Astrocyte of the hippocampus (primary cell): ENCODE data around the gene CYP4F22.
"Not testable (repeated sequence)": the region's sequence is repeated elsewhere in the genome, so short reads cannot be mapped to it uniquely, and the experiment has no call there.

Experiments used
- DNase-seq: peaks from one replicate; pipeline ENCODE4 v3.0.0; 2011; ENCODE audit warnings: low read depth, low spot score

The CYP4F22 gene

GRCh38 chr19:15508035-15508710 is at the start of gene CYP4F22:
Gene CYP4F22 (plus strand): TSS chr19:15508525. CDS start chr19:15525337, 16,812 bp downstream.
- no peak for DNase-seq

GRCh38 chr19:15461694-15462093 is 46.6 kb upstream of the CYP4F22 start:
- no peak for DNase-seq

GRCh38 chr19:15463861-15464371 is 44.4 kb upstream of the CYP4F22 start:
- DNase-seq, result no peak

DNA sequence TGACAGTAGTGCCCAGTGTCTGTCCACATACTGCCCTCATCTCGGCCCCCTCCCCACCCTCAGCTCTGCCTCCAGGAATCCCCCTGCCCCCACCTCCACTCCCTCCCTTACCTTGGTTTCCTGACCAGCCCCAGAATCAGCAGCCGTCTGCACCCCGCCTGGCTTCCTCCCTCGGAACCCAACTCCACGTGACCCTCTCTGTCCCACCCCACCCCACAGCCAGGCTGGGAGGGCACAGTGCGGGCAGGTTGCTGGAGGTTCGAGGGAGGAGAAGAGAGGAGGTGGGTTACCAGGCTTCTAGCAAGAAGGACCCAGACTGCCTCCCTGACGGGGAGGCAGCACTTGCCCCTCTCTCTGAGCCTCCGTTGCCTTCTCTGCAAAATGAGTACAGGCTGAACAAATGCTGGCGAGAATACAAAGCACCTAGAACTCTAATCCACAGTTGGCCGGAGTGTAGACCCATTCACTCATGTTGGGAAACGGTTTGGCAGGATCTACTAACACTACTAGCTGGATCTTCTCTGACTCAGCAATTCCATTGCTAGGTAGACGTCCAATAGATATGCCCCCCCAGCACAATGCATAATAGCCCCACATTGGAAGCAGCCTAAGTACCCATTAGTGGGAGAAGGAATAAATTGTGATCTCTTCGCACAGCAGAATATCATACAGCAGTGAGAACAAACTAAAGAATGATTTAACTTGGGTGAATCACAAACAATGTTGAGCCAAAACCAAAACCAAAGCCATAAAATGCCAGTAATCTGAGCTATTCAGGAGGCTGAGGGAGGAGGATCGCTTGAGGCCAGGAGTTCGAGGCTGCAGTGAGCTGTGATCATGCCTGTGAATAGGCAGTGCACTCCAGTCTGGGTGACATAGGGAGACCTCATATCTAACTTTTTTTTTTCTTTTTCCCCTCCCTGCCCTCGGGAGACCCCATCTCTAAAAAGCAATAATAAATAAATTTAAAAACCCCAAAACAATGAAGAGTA is 43.6 kb upstream of the CYP4F22 start, which contains the start of gene RASAL3:
RASAL3 (minus strand) TSS at position 151 of the 992 bp plus-strand sequence. CDS start 186 bp downstream, outside the sequence.
- no peak for DNase-seq

DNA sequence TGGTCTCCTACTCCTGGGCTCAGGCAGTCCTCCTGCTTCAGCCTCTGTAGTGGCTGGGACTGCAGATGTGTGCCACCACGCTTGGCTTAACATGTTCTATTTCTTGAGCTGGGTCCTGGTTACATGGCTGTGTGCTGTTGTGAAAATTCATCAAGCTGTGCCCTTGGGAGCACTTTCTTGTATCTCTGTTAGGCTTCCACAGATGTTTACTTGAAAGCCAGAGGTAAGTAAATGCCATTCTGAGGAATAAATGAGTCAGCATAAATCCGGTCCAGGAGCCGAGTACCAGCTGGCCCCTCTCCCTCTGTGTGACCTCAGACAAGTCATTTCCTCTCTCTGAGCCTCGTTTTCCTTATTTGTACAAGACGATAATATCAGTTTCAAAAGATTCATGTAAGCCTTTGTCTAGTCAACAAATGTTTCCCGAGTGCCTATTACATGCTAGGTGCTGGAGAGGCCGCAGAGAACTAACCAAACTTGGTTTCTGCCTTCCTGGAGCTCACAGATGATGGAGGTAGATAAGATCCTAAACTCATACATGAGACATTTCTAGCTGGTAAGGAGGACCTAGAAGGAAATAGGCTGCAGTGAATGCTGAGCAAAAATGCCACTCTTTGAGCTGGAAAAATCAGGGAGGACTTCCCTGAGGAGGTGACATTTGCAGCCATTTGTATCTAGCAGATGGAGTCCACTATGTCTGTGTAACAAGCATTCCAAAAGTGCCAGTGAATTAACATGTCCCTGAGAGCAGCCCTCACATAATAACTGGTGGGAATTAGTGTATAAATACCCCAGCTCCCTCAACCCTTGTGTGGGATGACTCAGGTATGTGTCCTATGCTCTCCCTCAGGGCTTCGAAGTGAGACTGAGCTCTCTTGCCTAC is 41.2 kb upstream of the CYP4F22 start:
- DNase-seq, result no peak

DNA sequence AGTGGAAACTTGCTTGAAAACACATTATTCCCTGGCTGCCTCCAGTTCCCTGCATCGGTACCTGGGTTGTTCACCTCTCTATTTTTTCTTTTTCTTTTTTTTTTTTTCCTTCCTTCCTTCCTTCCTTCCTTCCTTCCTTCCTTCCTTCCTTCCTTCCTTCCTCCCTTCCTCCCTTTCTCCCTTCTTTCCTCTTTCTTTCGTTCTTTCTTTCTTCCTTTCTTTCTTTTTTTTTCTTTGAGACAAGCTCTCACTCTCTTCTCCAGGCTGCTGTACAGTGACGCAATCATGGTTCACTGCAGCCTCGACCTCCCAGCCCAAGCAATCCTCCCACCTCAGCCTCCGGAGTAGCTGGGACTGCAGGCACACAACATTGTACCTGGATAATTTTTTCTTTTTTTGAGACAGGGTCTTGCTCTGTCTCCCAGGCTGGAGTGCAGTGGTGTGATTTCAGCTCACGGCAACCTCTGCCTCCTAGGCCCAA is 40.6 kb upstream of the CYP4F22 start:
- no peak for DNase-seq

- no peak for DNase-seq
These were observed 39.4 kb upstream of the CYP4F22 start for GRCh38 chr19:15468675-15469512.

DNA sequence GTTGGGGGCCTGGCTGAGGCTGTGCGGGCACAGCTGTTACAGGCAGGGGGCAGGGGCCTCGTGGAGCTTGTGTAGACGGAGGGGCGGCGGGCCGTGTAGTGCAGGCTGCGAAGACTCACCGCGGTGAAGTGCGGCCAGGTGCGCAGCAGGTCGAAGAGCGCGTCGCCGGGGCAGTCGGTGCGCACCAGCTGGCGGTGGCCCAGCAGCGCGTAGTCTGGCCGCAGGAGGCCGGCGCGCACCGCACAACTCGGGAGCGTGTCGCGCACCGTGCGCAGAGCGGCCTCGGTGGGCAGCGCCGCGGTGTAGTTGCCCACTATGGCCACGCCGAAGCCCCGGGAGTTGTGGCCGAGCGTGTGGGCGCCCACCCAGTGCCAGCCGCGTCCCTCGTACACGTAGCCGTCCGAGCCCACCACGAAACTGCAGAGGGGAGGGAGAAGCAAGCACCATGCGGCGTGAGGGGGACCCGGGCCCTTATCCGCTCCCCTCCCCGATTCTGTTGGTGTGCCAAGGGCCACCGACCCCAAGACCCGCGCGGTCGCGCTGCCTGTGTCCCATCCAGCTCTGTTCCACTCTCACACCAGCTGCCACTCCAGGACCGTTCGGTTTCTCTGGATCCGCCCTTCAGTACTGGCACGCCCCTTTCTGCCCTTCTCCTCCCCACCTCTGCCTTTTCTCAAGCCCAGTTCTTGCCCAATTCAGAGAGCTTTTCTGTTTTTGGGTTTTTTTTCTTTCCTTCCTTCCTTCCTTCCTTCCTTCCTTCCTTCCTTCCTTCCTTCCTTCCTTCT is 38.6 kb upstream of the CYP4F22 start:
- no peak for DNase-seq

DNA sequence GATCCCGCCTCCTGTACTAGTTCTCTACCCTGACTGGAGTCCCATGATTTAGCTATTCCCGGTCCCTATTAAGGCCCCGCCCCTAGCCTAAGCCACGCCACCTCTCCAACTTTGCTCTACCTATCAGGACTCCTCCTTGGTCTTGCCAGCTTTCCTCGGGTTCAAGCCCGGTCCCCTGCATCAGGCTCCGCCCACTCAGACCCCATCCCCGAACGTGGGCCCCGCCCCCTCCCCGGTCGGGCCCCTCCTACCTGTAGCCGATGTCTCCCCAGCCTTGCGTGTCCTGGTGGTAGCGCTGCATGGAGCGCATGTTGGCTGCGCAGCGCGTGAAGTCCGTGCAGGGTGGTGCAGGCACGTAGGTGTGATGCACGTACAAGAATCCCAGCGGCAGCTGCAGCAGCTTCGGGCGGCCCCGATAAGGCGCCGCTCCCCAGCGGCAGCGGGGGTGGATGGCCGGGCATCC is 36.7 kb upstream of the CYP4F22 start:
- DNase-seq, result no peak

DNA sequence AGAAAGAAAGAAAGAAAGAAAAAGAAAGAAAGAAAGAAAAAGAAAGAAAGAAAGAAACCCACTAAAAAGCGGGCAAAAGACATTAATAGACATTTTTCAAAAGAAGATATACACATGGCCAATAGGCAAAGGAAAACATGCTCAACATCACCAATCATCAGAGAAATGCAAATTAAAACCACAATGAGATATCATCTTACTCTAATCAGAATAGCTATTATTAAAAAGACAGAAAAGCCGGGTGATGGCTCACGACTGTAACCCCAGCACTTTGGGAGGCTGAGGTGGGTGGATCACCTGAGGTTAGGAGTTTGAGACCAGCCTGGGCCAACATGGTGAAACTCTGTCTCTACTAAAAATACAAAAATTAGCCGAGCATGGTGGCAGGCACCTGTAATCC is 34.5 kb upstream of the CYP4F22 start:
- DNase-seq, result not testable (repeated sequence)

DNA sequence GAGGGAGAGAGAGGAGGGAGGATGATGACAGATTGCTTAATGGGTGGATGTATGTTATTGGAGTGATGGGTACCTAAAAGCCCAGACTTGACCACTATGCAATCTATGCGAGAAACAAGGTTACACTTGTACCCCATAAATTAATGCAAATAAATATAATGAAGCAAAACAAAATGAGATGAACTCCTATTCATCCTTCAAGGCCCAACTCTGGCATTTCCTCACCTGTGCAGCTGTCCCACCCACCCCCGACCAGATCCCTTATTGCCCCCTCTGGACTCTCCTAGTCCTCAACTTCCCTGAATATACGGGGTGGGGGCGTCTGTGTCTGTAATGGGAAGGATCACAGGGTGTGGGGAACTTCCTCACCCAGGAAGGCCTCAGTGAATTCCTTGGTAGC is 33.2 kb upstream of the CYP4F22 start:
- DNase-seq, result no peak

DNA sequence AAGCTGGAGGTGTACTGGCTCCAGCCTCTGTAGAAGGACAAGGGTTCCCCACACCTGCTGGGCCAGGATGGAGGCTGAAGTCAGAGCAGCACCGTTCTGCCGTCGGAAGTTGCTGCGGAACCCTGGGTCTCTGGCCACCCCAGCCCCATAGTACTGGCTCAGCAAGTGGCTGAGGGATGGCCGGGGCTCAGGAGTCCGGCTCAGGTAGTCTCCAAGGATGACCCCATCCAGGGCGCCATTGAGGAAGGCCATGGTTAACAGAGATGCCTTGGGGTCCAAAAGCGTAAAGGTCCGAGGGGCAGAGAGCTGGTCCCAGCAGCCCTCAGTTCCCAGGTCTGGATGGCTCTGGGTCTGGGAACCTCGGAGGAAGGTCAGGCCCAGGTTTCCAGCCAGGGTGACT is 32.7 kb upstream of the CYP4F22 start:
- DNase-seq, result no peak

DNA sequence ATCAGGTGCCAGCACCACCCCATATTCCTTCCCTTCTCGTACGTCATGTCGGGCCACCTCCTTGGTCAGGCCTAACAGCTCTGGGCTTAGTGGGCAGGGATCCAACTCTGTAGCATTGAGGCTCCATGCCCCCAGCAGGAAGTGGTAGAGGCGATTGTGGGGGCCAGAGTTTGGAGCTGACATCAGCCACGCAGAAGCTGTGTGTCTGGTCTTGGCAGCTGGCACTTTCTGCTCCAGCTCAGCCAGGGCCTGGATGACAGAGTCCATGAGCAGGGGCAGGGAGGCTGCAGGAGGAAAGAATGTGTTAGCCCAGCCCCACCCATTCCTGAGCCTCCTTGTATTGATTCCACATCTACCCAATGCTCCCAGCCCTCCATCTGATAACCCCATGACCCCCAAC is 32.0 kb upstream of the CYP4F22 start:
- DNase-seq, result no peak

GRCh38 chr19:15479391-15480345 is 28.7 kb upstream of the CYP4F22 start, which contains the start of gene PGLYRP2:
Gene PGLYRP2 (minus strand): TSS chr19:15479501. CDS start chr19:15479371, 130 bp downstream.
- DNase-seq, result no peak

DNA sequence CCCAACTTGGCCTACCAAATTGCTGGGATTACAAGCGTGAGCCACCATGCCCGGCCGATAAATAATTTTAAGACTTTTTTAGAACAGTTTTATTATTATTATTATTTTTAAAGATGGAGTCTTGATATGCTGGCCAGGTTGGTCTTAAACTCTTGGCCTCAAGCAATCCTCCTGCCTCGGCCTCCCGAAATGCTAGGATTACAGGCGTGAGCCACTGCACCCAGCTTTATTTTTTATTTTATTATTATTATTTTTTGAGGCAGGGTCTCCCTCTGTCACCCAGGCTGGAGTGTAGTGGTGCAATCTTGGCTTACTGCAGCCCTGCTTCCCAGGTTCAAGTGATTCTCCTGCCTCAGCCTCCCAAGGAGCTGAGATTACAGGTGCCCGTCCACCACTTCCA is 27.3 kb upstream of the CYP4F22 start:
- not testable (repeated sequence) for DNase-seq

GRCh38 chr19:15485768-15486167 is 22.6 kb upstream of the CYP4F22 start:
- DNase-seq, result not testable (repeated sequence)

DNA sequence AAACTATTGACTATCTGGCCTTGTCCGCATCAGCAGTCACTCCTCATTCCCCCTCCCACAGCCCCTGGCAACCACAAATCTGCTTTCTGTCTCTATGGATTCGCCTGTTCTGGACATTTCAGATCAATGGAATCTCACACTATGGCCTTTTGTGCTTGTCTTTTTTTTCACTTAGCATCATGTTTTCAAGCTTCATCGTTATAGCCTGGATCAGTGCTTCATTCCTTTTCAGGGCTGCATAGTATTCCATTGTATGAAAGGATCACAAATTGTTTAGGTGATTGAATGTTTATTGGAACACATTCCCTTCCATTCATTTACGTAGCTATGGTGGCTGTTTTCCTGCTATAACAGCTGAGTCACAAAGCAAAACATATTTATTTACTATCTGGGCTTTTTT is 21.3 kb upstream of the CYP4F22 start:
- no peak for DNase-seq
